GM11168 (cell line): ENCODE results near the gene ERAP2.

Experiments used
- in situ Hi-C: fragments of 300-500 bp; cut with MboI; formaldehyde crosslinking; loops from one replicate; pipeline ENCODE4 v1.12.0; 2022; ENCODE audit warnings: low sequenced_read_pairs; ENCODE audit not compliant: unreplicated experiment

The ERAP2 gene

GRCh38 chr5:96952118-96952750 is 75.9 kb downstream of the ERAP2 start:
- in situ Hi-C loops: no loop called here

GRCh38 chr5:96952974-96953730 is 76.9 kb downstream of the ERAP2 start:
- in situ Hi-C loops: no loop called here

GRCh38 chr5:96957254-96958049 is 81.2 kb downstream of the ERAP2 start:
- in situ Hi-C loops: no loop called here

GRCh38 chr5:96958977-96959376 is 82.7 kb downstream of the ERAP2 start:
- in situ Hi-C loops: no loop called here

- in situ Hi-C loops: no loop called here
Measured at GRCh38 chr5:96961053-96961452, 84.8 kb downstream of the ERAP2 start.

GRCh38 chr5:96962540-96962991 is 86.3 kb downstream of the ERAP2 start:
- in situ Hi-C loops: no loop called here

GRCh38 chr5:96963267-96963666 is 87.0 kb downstream of the ERAP2 start:
- in situ Hi-C loops: no loop called here

GRCh38 chr5:96966801-96967200 is 90.5 kb downstream of the ERAP2 start:
- in situ Hi-C loops: no loop called here

GRCh38 chr5:96967400-96967799 is 91.1 kb downstream of the ERAP2 start:
- in situ Hi-C loops: no loop called here

- in situ Hi-C loops: no loop called here
Measured at GRCh38 chr5:96968074-96968473, 91.8 kb downstream of the ERAP2 start.

GRCh38 chr5:96968614-96969013 is 92.3 kb downstream of the ERAP2 start:
- in situ Hi-C loops: no loop called here
